Middle frontal gyrus (tissue), 1 donor: ENCODE results near the gene KCNC3.
"Not testable (repeated sequence)": the region's sequence is repeated elsewhere in the genome, so short reads cannot be mapped to it uniquely, and the experiment has no call there.

Experiments
- DNase-seq: peaks from one replicate; pipeline ENCODE4 v3.0.0-alpha.2; 2015; ENCODE audit warnings: low spot score; ENCODE audit errors: extremely low spot score

KCNC3 gene

DNA sequence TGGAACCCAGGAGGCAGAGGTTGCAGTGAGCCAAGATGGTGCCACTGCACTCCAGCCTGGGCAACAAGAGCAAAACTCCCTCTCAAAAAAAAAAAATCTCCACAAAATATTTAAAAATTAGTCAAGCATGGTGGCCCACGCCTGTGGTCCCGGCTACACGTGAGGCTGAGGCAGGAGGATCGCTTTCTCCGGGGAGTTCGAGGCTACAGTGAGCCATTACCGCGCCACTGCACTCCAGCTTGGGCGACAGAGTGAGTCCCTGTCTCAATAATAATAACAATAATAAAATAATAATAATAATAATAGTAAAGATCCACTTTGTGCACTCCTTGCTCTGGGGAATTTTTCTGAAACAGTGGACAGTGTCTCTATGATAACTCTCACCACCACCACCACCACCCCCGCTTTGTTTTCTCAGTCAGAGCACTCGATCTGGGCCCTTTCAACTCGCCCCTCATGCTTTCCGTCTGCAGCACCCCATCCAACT, 27.6 kb upstream of the KCNC3 start:
- no peak for DNase-seq

DNA sequence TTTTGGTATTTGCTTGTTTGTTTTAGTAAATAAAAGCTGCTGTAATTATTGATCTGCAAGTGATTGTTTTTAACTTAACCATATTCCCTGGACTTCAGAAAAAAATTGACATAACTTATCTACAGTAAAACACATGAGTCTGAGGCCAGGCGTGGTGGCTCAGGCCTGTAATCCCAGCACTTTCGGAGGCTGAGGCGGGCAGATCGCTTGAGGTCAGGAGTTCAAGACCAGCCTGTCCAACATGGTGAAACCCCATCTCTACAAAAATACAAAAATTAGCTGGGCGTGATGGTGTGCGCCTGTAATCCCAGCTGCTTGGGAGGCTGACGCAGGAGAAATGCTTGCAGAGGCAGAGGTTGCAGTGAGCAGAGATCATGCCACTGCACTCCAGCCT, 24.3 kb upstream of the KCNC3 start:
- not testable (repeated sequence) for DNase-seq

GRCh38 chr19:50352242-50352641, 23.1 kb upstream of the KCNC3 start:
- DNase-seq: no peak

- DNase-seq: no peak
Observed at GRCh38 chr19:50349277-50350057, 20.3 kb upstream of the KCNC3 start.

- DNase-seq: not testable (repeated sequence)
Observed at GRCh38 chr19:50347089-50347581, 18.0 kb upstream of the KCNC3 start.

DNA sequence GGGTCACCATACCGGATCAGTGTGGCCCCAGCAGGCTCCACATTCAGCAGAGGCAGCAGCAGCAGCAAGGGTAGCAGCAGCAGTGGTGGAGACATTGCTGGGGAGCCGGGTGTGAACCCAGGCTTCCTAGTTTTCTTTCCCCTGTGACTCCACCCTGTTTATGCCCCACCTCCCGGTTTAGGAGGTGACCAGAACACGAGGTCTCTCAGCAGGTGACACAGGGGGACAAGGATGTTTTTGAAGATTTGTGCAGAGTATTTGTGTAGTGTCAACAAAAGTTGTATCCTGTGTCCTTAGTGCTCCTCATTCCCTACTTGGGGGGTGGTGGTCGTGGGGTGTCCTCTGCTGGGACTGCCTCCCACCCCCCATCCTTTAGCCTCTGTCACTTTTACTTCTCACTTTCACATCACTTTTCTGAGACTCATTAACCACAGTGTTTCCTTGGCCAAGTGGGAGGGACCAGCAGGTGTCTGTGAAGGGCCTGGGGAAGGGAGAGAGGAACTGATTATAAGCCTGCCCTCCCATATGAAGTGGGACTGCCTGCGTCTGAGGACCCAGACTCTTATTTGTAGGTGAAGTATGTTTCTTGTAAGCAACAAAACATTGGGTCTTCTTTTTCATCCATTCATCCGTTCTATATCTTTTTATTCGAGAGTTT, 15.6 kb upstream of the KCNC3 start:
- DNase-seq: no peak

DNA sequence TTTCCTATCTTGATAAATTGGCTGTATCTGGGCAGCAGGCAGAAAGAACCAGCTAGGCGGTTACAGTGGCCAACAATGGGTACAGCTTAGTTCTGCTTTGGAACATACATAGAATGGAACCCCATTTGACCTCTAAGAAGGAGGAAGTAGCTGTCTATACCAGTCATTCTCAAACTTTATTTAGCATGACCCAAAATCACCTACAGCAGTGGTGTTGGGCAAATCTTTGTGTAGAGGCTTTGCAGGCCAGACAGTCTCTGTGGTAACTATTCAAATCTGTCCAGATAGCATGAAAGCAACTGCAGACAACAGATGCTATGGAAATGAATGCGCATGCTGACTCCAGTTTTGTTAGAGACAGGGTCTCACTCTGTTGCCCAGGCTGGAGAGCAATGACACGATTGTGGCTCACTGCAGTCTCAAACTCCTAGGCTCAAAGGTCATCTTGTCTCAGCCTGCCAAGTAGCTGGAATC, 12.0 kb upstream of the KCNC3 start:
- no peak for DNase-seq

GRCh38 chr19:50340331-50340730, 11.2 kb upstream of the KCNC3 start:
- DNase-seq: no peak

DNA sequence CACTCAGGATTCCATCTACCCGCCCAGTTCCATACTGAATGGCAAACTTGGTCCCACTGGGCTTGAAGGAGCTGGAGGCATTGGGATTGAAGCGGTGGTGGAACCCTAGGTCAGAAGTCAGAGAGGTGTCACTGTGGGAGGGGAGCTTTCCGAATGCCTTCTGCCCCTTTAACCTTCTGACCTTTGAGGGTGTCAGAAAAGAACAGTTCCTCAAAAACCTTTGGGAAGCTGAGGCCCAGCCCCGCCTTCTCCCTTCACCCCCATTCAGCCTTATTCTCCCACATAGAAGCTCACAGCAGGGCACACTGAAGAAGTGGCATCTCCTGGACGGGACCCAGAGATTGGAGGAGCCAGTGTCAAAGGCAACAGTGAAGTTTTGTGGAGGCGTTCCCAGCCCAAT, 7.9 kb upstream of the KCNC3 start:
- not testable (repeated sequence) for DNase-seq

DNA sequence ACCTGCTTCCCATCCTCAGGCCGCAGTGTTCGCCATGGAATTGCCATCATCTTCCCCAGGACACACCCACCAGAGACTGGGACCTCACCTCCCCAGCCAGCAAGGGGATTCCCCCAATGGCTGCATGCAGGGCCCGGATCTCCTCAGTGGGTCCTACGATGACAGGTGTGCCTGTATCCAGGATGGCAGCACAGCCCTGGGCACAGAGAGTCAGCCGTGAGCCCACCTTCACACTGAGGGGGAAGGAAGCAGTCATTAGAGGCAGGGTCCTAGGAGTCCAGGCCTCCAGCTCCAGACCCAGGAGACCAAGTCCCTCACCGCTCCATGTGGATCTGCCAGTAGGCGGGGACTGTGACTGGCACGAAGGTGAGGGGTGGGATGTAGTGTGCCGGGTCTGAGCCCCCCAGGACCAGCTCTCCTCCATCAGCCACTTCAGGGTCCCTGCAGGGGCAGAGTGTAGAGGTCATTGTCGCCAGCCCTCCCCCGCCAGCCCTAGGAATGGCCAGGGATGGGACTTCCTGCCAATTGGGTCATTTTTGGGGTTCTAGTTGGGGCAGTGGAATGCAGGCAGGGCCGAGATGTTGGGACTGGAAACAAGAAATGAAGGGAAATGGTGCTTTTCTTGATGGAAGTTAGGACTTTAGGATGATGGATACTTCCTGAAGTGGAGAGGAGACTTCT, 5.7 kb upstream of the KCNC3 start:
- DNase-seq: no peak

GRCh38 chr19:50333737-50334617, 4.8 kb upstream of the KCNC3 start:
- peak; percentile 79 for DNase-seq

GRCh38 chr19:50333235-50333736, 4.1 kb upstream of the KCNC3 start:
- DNase-seq: peak; percentile 89

- no peak for DNase-seq
Observed at GRCh38 chr19:50332244-50333038, 3.3 kb upstream of the KCNC3 start.

GRCh38 chr19:50331994-50332243, 2.7 kb upstream of the KCNC3 start:
- no peak for DNase-seq

DNA sequence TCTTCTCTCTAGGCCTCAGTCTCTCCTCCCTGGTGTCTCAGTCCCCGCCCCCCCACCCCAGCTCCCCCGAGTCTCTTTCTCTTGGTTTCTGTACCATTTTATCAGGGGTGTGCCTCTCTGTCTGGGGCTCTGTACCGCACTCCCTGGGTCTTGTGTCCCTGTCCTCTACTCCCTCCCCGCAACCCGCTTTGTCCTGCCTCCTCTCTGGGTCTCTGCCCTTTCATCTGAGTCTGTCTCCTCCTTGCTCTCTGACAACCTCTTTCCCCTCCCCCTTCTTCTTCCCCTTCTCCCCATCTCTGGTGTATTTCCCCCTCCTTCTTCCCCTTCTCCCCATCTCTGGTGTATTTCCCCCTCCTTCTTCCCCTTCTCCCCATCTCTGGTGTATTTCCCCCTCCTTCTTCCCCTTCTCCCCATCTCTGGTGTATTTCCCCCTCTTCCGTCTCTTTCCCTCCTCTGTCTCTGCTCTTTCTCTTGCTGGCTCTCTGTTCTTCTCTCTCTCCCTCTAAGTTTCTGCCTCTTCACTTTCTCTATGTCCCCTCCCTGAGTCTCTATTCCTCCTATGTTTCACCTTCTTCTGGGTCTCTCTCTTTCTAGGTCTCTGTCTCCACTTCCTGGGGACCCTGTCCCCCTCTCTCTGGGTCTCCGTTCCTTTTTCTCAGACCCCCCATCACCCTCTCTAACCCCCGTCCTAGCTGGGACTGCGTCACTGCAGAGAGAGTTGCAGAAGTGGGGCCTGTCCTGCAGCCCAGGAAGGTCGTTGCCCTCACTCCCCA, 2.2 kb upstream of the KCNC3 start:
- DNase-seq: no peak

DNA sequence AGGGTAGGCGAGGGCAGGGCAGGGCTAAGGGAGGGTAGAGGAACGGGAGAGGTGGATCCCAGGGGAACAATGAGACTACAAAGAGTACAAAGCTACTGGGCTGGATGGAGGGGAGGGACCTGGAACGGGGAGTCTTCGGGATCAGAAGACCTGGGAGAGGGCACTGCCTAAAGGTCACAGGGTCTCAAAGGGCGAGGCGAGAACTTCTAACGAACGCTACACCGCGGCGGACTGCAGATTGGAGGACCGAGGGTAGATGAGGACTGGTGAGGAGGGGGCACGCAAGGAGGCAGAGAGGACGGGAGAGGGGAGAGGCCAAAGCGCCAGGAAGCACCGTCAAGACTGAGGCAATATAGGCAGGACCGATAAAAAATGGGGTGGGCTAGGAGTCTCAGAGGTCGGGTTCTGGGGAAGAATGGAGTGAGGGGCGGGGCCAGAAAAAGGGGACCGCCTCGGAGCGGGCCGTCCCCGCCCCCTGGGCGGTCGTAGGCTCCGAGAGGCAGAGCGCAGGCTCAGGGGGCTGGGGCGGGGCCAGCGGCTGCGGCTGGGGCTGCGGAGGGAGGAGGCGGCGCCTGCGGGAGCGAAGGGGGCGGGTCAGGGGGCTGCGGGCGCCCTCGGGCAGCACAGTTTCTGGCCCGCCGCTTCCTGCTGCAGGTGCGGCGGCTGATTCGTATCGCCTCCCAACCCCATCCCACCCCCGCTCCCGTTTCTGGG, 1.3 kb upstream of the KCNC3 start:
- DNase-seq: peak; percentile 75

GRCh38 chr19:50329926-50330294, 733 bp upstream of the KCNC3 start:
- not testable (repeated sequence) for DNase-seq

GRCh38 chr19:50328873-50329145, 368 bp downstream of the KCNC3 start:
- no peak for DNase-seq

- no peak for DNase-seq
Observed at GRCh38 chr19:50328224-50328872, 829 bp downstream of the KCNC3 start.
